22Rv1 (cell line): Measurements from ENCODE around the gene RABGGTA.

Experiments
- ZFX ChIP-seq: fragments of 450-650 bp; IDR thresholded peaks from 2 replicates; pipeline ENCODE4 v1.6.1; 2017; ENCODE audit warnings: antibody characterized with exemption, borderline replicate concordance
- TF ChIP-seq, protein P1 (sequence below): fragments of 450-650 bp; IDR thresholded peaks from 2 replicates; pipeline ENCODE4 v1.5.1; 2017; ENCODE audit warnings: mild to moderate bottlenecking

DNA sequence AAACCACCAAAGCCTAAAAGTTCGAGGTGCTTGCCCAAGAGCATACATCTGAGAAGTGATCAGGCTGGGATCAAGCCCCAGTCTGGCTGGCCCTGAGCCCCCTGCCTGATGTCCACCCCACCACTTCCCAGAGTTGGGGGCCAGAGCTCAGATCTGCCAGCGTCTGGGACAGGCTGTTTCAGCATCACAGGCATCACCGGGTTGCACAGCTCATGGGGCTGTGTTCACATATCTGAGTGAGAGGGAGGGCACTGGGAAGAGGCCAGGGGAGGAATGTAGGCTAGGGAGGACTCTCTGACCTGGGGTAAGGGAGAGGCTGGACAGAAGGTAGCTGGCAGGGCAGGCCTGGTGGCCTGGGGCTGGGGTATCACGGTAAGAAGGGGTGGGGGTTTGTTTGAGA lies 14.4 kb downstream of the RABGGTA start:
- TF ChIP-seq, protein P1, sequence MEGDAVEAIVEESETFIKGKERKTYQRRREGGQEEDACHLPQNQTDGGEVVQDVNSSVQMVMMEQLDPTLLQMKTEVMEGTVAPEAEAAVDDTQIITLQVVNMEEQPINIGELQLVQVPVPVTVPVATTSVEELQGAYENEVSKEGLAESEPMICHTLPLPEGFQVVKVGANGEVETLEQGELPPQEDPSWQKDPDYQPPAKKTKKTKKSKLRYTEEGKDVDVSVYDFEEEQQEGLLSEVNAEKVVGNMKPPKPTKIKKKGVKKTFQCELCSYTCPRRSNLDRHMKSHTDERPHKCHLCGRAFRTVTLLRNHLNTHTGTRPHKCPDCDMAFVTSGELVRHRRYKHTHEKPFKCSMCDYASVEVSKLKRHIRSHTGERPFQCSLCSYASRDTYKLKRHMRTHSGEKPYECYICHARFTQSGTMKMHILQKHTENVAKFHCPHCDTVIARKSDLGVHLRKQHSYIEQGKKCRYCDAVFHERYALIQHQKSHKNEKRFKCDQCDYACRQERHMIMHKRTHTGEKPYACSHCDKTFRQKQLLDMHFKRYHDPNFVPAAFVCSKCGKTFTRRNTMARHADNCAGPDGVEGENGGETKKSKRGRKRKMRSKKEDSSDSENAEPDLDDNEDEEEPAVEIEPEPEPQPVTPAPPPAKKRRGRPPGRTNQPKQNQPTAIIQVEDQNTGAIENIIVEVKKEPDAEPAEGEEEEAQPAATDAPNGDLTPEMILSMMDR = no peak
- no peak for TF ChIP-seq ZFX
